Ishikawa (cell line): Measurements from ENCODE around the gene RPS19.

ENCODE experiments used
- CEBPB ChIP-seq: IDR thresholded peaks from 2 replicates; pipeline ENCODE4 v1.6.1; 2012
- CREB1 ChIP-seq: IDR thresholded peaks from 2 replicates; pipeline ENCODE4 v1.6.1; 2012; ENCODE audit warnings: low read depth
- EGR1 ChIP-seq: IDR thresholded peaks from 2 replicates; pipeline ENCODE4 v1.6.1; 2012
- EP300 ChIP-seq: IDR thresholded peaks from 2 replicates; pipeline ENCODE4 v1.6.1; 2012; ENCODE audit warnings: borderline replicate concordance
- FOXM1 ChIP-seq: IDR thresholded peaks from 2 replicates; pipeline ENCODE4 v1.6.1; 2012; ENCODE audit warnings: low read depth, borderline replicate concordance
- NFIC ChIP-seq: IDR thresholded peaks from 2 replicates; pipeline ENCODE4 v1.6.1; 2012
- RAD21 ChIP-seq: IDR thresholded peaks from 2 replicates; pipeline ENCODE4 v1.6.1; 2012; ENCODE audit warnings: low read depth
- TAF1 ChIP-seq: IDR thresholded peaks from 2 replicates; pipeline ENCODE4 v1.6.1; 2012; ENCODE audit warnings: low read depth, mild to moderate bottlenecking
- TCF12 ChIP-seq: IDR thresholded peaks from 2 replicates; pipeline ENCODE4 v1.6.1; 2012; ENCODE audit warnings: low read depth
- TEAD4 ChIP-seq: IDR thresholded peaks from 2 replicates; pipeline ENCODE4 v1.6.1; 2012
- YY1 ChIP-seq: IDR thresholded peaks from 2 replicates; pipeline ENCODE4 v1.6.1; 2012; ENCODE audit warnings: low read depth
- ZBTB7A ChIP-seq: IDR thresholded peaks from 2 replicates; pipeline ENCODE4 v1.6.1; 2012; ENCODE audit warnings: low read depth
- TF ChIP-seq, protein P1 (sequence below): IDR thresholded peaks from 2 replicates; pipeline ENCODE4 v1.6.1; 2012; ENCODE audit warnings: low read depth, mild to moderate bottlenecking
- TF ChIP-seq, protein P2 (sequence below): IDR thresholded peaks from 2 replicates; pipeline ENCODE4 v1.6.1; 2012
- TF ChIP-seq, protein P3 (sequence below): IDR thresholded peaks from 2 replicates; pipeline ENCODE4 v1.6.1; 2012

The RPS19 gene

GRCh38 chr19:41882568-41883462, 22.8 kb downstream of the RPS19 start, which contains the start of gene ARHGEF1:
Gene ARHGEF1 (plus strand): TSS chr19:41883184. CDS start chr19:41888083, 4,899 bp downstream.
- TF ChIP-seq NFIC (no peak), EP300 (no peak), EGR1 (no peak), ZBTB7A (peak; percentile 45; the same call in 1 of the 2 replicates), FOXM1 (no peak), TAF1 (0 out of 2 replicates have a peak, but pooled peaks have one; percentile 52)
- TF ChIP-seq, protein P1, sequence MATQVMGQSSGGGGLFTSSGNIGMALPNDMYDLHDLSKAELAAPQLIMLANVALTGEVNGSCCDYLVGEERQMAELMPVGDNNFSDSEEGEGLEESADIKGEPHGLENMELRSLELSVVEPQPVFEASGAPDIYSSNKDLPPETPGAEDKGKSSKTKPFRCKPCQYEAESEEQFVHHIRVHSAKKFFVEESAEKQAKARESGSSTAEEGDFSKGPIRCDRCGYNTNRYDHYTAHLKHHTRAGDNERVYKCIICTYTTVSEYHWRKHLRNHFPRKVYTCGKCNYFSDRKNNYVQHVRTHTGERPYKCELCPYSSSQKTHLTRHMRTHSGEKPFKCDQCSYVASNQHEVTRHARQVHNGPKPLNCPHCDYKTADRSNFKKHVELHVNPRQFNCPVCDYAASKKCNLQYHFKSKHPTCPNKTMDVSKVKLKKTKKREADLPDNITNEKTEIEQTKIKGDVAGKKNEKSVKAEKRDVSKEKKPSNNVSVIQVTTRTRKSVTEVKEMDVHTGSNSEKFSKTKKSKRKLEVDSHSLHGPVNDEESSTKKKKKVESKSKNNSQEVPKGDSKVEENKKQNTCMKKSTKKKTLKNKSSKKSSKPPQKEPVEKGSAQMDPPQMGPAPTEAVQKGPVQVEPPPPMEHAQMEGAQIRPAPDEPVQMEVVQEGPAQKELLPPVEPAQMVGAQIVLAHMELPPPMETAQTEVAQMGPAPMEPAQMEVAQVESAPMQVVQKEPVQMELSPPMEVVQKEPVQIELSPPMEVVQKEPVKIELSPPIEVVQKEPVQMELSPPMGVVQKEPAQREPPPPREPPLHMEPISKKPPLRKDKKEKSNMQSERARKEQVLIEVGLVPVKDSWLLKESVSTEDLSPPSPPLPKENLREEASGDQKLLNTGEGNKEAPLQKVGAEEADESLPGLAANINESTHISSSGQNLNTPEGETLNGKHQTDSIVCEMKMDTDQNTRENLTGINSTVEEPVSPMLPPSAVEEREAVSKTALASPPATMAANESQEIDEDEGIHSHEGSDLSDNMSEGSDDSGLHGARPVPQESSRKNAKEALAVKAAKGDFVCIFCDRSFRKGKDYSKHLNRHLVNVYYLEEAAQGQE = no peak

DNA sequence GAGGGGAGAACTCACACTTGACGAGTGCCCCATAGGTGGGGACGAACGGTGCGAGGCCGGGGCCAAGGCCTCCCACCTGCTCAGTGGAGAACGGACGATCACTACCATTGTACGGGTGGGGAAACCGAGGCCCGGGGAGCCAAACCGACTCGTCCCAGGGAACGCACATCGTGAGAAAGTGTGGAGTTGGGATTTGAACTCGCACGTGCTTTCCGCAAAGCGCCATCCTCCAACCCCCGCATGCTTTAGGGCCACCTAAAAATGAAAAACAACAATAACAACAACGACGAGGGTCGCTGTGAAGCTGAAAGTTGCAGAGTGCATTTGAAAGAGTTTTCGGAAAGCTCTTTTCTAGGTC, 23.4 kb downstream of the RPS19 start:
- TF ChIP-seq, protein P2, sequence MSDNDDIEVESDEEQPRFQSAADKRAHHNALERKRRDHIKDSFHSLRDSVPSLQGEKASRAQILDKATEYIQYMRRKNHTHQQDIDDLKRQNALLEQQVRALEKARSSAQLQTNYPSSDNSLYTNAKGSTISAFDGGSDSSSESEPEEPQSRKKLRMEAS = peak; percentile 76
- TF ChIP-seq EGR1 = no peak

GRCh38 chr19:41883821-41884733, 24.0 kb downstream of the RPS19 start:
- TF ChIP-seq, protein P1 = no peak
- no peak for TF ChIP-seq NFIC
- TF ChIP-seq CREB1 = no peak
- TF ChIP-seq TCF12 = peak; percentile 55; the same call in 1 of the 2 replicates
- TF ChIP-seq EGR1 = no peak
- TF ChIP-seq, protein P3, sequence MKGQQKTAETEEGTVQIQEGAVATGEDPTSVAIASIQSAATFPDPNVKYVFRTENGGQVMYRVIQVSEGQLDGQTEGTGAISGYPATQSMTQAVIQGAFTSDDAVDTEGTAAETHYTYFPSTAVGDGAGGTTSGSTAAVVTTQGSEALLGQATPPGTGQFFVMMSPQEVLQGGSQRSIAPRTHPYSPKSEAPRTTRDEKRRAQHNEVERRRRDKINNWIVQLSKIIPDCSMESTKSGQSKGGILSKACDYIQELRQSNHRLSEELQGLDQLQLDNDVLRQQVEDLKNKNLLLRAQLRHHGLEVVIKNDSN = 0 out of 2 replicates have a peak, but pooled peaks have one; percentile 1
- TF ChIP-seq TAF1 = no peak; the same call in 1 of the 2 replicates
- no peak for TF ChIP-seq RAD21
- peak; percentile 78 for TF ChIP-seq YY1
- TF ChIP-seq, protein P2 = peak; percentile 35
- peak; percentile 33; the same call in 1 of the 2 replicates for TF ChIP-seq FOXM1
- no peak for TF ChIP-seq ZBTB7A
- TF ChIP-seq TEAD4 = no peak
- no peak for TF ChIP-seq CEBPB
- TF ChIP-seq EP300 = no peak

DNA sequence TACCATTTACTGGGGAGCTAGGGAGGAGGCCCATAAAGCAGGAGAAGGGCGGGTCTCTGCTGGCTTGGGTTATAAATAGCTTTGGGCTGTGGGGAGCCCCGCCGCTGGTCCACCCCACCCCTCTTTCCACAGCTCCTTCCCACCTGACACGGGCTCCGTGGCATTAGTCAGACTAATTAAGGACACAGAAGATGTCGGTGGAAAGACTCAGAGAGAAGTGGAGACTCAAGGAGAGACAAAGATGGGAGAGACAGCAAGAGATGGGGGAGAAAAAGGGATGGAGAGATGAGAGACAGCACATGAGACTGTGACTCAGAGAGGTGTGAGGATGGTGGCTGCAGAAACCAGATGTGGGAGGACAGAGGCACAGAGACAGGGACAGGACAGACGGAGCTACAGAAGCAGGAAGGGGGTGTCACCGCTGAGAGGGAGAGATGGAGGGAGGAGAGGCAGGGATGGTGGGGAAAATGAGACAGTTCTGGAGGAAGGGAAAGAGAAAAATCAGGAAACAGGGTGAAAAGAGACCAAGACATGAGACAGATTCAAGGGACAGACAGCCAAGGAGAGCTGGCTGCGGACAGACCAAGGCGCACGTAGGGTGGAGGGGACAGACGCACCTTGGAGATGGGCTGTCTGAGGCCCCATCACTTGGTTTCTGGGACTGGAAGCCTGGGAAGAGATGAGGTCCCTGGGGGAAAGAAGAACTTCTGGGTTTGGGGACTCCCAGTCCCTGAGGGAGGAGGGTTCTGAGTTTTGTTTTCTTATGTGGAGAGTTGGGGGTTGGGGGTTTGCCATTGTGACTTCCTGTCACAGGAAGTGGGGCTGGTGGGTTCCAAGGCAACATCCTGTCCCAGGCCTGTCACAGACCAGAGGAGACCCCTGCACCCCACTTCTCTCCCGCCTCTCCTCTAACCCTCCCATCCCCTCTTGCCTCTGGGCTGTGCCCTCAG, 27.0 kb downstream of the RPS19 start:
- TF ChIP-seq NFIC = no peak
- TF ChIP-seq RAD21 = no peak
- no peak for TF ChIP-seq TCF12
- TF ChIP-seq YY1 = no peak
- TF ChIP-seq ZBTB7A = no peak
- no peak for TF ChIP-seq TAF1
- TF ChIP-seq, protein P2 = no peak
- no peak for TF ChIP-seq CEBPB
- TF ChIP-seq, protein P3 = no peak
- no peak for TF ChIP-seq CREB1
- TF ChIP-seq, protein P1 = no peak
- TF ChIP-seq FOXM1 = no peak
- TF ChIP-seq TEAD4 = no peak
- no peak for TF ChIP-seq EGR1
- no peak for TF ChIP-seq EP300
